Endothelial cell (in vitro differentiated cells): ENCODE results near the gene PROCR. TPM values are rescaled to one million over a fixed set of nuclear protein-coding genes. Genes with fewer than 3 reads are reported as not detected.
"Not testable (repeated sequence)": the region's sequence is repeated elsewhere in the genome, so short reads cannot be mapped to it uniquely, and the experiment has no call there.

Source experiments
- DNase-seq: peaks from one replicate; pipeline ENCODE4 v3.0.0; 2021; ENCODE audit warnings: low spot score
- H3K27ac Mint-ChIP-seq: one replicate; pipeline ENCODE4 v1.8.0; 2021; ENCODE audit warnings: mixed read lengths, inconsistent platforms; ENCODE audit not compliant: unreplicated experiment
- H3K27me3 Mint-ChIP-seq: one replicate; pipeline ENCODE4 v1.8.0; 2021; ENCODE audit warnings: mild to moderate bottlenecking, moderate library complexity, mixed read lengths, inconsistent platforms; ENCODE audit not compliant: unreplicated experiment
- H3K36me3 Mint-ChIP-seq: one replicate; pipeline ENCODE4 v1.8.0; 2021; ENCODE audit warnings: mild to moderate bottlenecking, low read depth, mixed read lengths, inconsistent platforms; ENCODE audit not compliant: unreplicated experiment
- H3K4me1 Mint-ChIP-seq: one replicate; pipeline ENCODE4 v1.8.0; 2021; ENCODE audit warnings: mild to moderate bottlenecking, mixed read lengths, inconsistent platforms; ENCODE audit not compliant: unreplicated experiment
- H3K4me3 Mint-ChIP-seq: one replicate; pipeline ENCODE4 v1.8.0; 2021; ENCODE audit warnings: mild to moderate bottlenecking, mixed read lengths, inconsistent platforms; ENCODE audit not compliant: unreplicated experiment
- H3K9me3 Mint-ChIP-seq: one replicate; pipeline ENCODE4 v1.8.0; 2021; ENCODE audit warnings: mixed read lengths, inconsistent platforms; ENCODE audit not compliant: unreplicated experiment
- CTCF ChIP-seq: fragments of 200-600 bp; sonication (generic); IDR thresholded peaks from one replicate; pipeline ENCODE4 v1.5.0; 2021; ENCODE audit warnings: antibody characterized with exemption; ENCODE audit not compliant: unreplicated experiment
- total RNA-seq: library from RNA; stranded (reverse); fragmentation: NEBNext Ultra II Directional; extraction: Animal tissue kit (Norgen Biotek cat#: 25700); gene quantifications from one replicate; pipeline ENCODE4 v1.2.1, GENCODE V29; 2021; ENCODE audit not compliant: unreplicated experiment

PROCR gene
- total RNA-seq, 1 donor from 2014 or later, result 254 TPM

DNA sequence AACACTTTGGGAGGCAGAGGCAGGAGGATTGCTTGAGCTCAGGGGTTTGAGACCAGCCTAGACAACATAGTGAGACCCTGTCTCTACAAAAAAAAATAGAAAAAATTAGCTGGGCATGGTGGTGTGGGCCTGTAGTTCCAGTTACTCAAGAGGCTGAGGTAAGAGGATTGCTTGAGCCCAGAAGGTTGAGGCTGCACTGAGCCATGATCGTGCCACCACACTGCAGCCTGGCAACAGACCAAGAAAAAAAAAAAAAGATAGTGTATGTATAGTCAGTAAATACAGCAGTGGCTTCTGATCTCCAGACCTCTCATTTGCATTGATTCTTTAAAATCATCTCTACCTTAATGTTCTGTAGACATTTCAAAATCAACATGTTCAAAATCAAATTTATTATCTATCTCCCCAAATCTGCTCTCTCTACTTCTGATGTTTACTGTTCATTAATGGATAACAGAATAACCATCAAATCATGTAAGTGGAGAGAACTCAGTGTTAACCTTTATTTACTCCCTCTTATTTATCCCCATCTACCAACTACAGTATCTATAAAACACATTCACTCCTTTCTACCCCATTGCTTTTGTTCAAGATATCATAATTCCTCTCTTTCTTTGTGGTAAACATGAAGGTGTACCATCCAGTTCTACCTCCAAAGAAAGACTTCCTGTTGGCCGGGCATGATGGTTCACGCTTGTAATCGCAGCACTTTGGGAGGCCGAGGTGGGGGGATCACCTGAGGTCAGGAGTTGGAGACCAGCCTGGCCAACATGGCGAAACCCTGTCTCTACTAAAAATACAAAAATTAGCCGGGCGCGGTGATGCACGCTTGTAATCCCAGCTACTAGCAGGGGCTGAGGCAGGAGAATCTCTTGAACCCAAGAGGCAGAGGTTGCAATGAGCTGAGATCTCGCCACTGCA lies 7.7 kb downstream of the PROCR start:
- Mint-ChIP-seq H3K4me1 (peaks cover 10% of the 10 kb centered on the region), H3K36me3 (peaks cover 61% of the 10 kb centered on the region), H3K9me3 (no peaks in the 10 kb centered on the region), H3K4me3 (peak overlapping the region; percentile 72), H3K27ac (no peak overlapping the region), H3K27me3 (no peaks in the 10 kb centered on the region)
- DNase-seq, result no peak
- TF ChIP-seq CTCF, result no peak

DNA sequence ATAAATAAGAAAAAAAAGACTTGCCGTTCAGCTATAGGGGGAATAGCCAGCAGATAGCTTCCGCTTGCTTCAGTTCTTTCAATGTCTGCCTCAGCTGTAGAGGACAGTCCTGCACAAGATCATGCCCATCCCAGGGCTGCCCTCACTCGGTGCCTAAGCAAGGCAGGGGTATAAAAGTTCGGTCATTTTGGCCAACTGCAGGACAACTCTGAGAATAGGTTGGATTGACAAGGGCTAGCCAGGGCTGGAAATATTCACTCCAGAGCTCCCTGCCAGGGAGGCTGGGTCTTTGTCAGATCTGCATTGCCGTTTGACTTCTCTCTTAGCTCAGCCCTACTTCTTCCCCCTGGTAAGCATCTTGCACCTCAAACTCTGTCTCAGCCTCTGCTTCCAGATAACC lies 8.4 kb downstream of the PROCR start:
- peaks cover 57% of the 10 kb centered on the region for H3K36me3 Mint-ChIP-seq
- no peak for DNase-seq
- peaks cover 7% of the 10 kb centered on the region for H3K4me1 Mint-ChIP-seq
- no peaks in the 10 kb centered on the region for H3K9me3 Mint-ChIP-seq
- no peak overlapping the region for H3K4me3 Mint-ChIP-seq
- no peak for TF ChIP-seq CTCF
- no peak overlapping the region for H3K27ac Mint-ChIP-seq
- H3K27me3 Mint-ChIP-seq, result no peaks in the 10 kb centered on the region

DNA sequence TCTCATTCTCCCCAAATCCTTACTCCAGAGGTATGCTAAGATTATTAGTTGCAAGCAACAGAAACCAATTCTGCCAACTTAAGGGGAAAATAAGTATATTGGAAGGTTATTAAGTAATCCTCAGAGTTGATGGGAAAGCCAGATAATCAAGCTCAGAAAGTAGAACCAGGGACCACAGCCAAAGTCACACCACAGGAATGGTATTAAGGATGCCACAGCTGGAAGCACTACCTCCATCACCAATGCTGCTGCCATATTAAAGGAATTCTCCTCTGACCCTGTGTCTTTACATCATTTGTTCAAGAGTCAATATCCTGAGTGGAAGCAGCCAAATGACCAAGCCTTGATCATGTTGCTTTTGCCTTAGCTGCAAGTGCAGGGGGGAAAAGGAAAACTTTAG lies 9.9 kb downstream of the PROCR start:
- Mint-ChIP-seq H3K4me1 (no peaks in the 10 kb centered on the region), H3K9me3 (no peaks in the 10 kb centered on the region), H3K4me3 (no peak overlapping the region), H3K27ac (no peak overlapping the region), H3K27me3 (no peaks in the 10 kb centered on the region), H3K36me3 (peaks cover 54% of the 10 kb centered on the region)
- no peak for DNase-seq
- no peak for TF ChIP-seq CTCF

DNA sequence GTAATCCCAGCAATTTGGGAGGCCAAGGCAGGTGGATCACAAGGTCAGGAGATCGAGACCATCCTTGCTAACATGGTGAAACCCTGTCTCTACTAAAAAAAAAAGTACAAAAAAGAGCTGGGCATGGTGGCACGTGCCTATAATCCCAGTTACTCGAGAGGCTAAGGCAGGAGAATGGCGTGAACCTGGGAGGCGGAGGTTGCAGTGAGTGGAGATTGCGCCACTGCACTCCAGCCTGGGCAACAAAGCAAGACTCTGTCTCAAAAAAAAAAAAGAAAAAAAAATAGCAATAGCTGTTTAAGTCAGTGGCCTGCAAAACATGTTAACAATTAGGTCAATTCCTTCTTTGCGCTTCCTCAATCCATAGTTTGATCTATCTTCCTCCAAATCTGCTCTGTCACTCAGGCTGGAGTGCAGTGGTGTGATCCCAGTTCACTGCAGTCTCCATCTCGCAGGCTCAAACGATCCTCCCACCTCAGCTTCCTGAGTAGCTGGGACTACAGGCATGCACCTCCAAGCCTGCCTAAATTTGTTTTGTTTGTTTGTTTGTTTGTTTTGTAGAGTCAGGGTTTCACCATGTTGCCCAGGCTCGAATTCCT lies 14.9 kb downstream of the PROCR start:
- not testable (repeated sequence) for H3K27me3 Mint-ChIP-seq, H3K27ac Mint-ChIP-seq, H3K4me3 Mint-ChIP-seq, H3K9me3 Mint-ChIP-seq, DNase-seq
- H3K4me1 Mint-ChIP-seq, result peaks cover 20% of the 10 kb centered on the region
- H3K36me3 Mint-ChIP-seq, result peaks cover 35% of the 10 kb centered on the region

DNA sequence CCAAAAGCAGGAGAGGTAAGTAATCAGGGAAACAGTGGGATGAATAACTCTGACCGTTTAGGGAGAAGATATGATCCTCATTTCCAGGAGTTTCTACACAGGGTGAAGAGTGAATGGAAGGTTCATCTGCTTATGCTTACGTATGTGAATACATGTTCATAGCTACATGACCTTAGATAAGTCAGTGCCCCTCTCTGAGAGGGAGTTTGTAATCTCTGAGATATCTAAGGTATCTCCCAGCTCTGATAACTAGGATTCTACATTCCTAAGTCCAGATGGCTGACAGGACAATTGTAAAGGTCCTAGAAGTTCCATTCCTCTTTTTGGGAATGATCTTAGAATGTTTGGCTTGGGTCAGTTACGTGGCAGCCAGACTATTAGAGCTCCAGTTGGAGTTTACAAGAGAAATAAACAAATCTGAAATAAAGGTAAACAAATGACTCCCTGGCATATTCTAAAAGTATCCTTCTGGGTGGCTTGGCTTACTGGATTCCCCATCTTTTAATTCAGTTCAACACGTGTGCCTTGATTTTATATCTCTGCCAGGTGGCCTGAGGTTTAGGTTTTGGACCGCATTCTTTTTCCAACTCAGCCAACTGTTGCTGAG lies 15.8 kb downstream of the PROCR start:
- Mint-ChIP-seq H3K4me3 (no peak overlapping the region), H3K27me3 (no peaks in the 10 kb centered on the region), H3K27ac (no peak overlapping the region), H3K4me1 (peaks cover 28% of the 10 kb centered on the region), H3K36me3 (peaks cover 26% of the 10 kb centered on the region), H3K9me3 (no peaks in the 10 kb centered on the region)
- TF ChIP-seq CTCF, result no peak
- no peak for DNase-seq

- not testable (repeated sequence) for H3K27me3 Mint-ChIP-seq, H3K4me3 Mint-ChIP-seq, H3K27ac Mint-ChIP-seq, DNase-seq, H3K9me3 Mint-ChIP-seq
- Mint-ChIP-seq H3K4me1 (peaks cover 32% of the 10 kb centered on the region), H3K36me3 (peaks cover 19% of the 10 kb centered on the region)
These were observed 17.4 kb downstream of the PROCR start for GRCh38 chr20:35189223-35189622.
